ENCODE data around the gene ANXA11.

Gene ANXA11

GRCh38 chr10:80153460-80153859, 51.9 kb downstream of the ANXA11 start:
- in situ Hi-C loops (cut with MboI; ENCODE audit: low sequenced_read_pairs), result loop anchor here (5.0 kb wide), 1 partner anchor 64 kb away; no protein-coding TSS in a partner anchor

GRCh38 chr10:80152820-80153219, 52.5 kb downstream of the ANXA11 start:
- in situ Hi-C loops (cut with MboI; ENCODE audit: low sequenced_read_pairs), result loop anchor here (5.0 kb wide), 1 partner anchor 64 kb away; no protein-coding TSS in a partner anchor

DNA sequence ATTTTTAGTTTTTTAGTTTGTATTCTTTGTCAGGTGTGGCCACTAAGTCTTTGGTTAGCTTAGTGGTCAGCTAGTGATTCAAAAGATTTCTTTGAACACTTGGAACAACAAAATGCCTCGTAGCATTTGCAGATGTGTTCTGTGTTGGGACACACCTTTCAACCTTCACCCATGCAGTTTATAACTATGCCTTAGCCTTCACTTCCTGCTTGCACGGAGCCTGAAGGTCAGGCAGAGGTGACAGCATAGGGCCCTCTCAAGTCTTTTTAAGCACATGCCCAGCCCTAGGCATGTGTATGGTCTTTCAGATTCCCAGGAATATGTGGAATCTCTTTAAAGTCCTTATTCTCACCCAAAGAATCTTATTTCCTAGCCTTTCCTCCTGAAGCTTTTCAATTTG, 55.2 kb downstream of the ANXA11 start:
- in situ Hi-C loops (cut with MboI; ENCODE audit: low sequenced_read_pairs), result loop anchor here (5.0 kb wide), 1 partner anchor 67 kb away; no protein-coding TSS in a partner anchor

DNA sequence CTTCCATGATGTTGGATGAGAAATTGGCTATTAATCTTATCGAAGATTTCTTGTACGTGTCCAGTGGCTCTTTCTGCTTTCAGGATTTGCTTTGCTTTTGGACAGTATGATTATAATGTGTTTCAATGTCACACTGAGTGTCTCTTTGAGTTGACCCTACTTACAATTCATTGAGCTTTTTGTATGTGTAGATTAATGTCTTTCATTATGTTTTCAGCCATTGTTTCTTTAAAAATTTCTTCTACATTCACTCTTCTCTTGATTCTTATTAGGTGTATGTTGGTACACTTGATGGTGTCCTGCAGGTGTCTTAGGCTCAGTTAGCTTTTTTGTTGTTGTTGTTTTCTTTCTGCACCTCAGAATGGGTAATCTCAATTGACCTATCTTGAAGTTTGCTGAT, 56.2 kb downstream of the ANXA11 start:
- in situ Hi-C loops (cut with MboI; ENCODE audit: low sequenced_read_pairs), result loop anchor here (25.0 kb wide), 1 partner anchor 637 kb away; the partner anchor contains the start of gene EIF5AL1

- in situ Hi-C loops (cut with MboI; ENCODE audit: low sequenced_read_pairs), result loop anchor here (25.0 kb wide), 1 partner anchor 636 kb away; the partner anchor contains the start of gene EIF5AL1
These were observed 57.1 kb downstream of the ANXA11 start for GRCh38 chr10:80148166-80148805.

GRCh38 chr10:80146918-80147317, 58.4 kb downstream of the ANXA11 start:
- in situ Hi-C loops (cut with MboI; ENCODE audit: low sequenced_read_pairs), result loop anchor here (25.0 kb wide), 1 partner anchor 635 kb away; the partner anchor contains the start of gene EIF5AL1

- in situ Hi-C loops (cut with MboI; ENCODE audit: low sequenced_read_pairs), result loop anchor here (25.0 kb wide), 1 partner anchor 633 kb away; the partner anchor contains the start of gene EIF5AL1
These were observed 59.7 kb downstream of the ANXA11 start for GRCh38 chr10:80145406-80146308.

DNA sequence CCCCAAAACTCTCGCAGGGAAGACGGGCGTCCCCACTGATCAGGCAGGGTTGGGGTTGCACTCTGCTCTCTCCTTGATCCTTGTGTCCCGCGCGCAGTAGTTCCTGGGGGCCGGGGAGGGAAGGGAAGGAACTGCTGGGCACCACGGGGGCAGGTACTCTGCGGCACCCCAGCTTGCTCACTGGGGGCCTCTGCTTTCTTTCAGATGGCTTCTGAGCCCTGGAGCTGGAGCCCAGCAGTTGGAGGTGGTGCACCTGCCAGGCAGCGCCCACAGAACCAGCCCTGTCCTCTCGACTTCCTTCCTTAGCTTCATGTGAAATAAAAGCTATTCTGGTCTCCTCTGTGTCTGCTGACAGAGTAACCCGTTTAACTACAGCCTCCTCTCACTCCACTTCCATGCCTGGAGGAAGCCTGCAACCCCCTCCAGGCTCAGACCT, 60.6 kb downstream of the ANXA11 start:
- in situ Hi-C loops (cut with MboI; ENCODE audit: low sequenced_read_pairs), result loop anchor here (25.0 kb wide), 1 partner anchor 632 kb away; the partner anchor contains the start of gene EIF5AL1

DNA sequence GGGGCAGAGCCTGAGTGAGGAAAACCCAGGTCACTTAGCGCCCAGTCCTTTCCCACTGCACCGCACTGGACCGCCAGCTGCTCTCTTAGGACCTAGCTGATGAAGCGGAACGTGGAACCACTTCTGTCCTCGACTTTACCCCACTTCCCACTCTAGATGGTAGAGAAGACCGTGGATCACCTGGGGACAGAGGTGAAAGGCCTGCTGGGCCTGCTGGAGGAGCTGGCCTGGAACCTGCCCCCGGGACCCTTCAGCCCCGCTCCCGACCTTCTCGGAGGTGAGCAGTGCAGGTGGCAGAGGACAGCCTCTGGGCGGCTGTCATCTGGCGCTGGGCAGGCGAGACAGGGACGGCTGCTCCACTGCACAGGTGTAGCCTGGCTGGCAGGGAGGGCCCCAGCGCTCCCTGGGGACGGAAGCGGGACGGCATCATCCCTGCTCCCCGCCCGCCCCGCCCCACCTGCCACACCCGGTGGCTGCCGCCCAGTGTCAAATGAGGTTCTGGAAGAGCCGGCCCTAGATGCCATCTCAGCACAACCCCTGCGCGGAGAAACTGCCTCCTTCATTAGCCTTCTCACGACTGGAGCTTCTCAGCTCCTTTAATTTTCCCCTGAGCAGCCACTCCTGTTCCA, 61.2 kb downstream of the ANXA11 start:
- in situ Hi-C loops (cut with MboI; ENCODE audit: low sequenced_read_pairs), result loop anchor here (25.0 kb wide), 1 partner anchor 632 kb away; the partner anchor contains the start of gene EIF5AL1

GRCh38 chr10:80141696-80142460, 63.5 kb downstream of the ANXA11 start:
- in situ Hi-C loops (cut with MboI; ENCODE audit: low sequenced_read_pairs), result loop anchor here (25.0 kb wide), 1 partner anchor 630 kb away; the partner anchor contains the start of gene EIF5AL1

DNA sequence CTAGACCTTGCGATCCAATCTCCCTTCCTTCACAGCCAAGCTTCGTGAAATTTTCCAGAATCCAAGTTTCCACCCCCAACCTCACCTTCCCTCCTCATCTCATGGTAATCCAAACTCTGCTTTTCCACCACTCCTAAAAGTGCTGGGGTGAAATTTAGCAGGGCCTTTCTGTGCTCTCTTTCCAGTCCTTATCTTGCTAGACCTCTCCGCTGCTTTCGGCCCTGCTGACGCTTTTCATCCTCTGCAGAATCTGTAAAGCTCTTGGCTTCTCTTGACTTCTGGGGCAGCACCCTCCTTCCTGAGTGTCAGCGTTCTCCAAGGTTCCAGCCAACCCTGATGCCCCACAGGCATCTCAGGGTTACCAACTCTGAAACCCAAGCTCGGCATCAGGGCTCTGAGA, 65.1 kb downstream of the ANXA11 start:
- in situ Hi-C loops (cut with MboI; ENCODE audit: low sequenced_read_pairs), result loop anchor here (25.0 kb wide), 1 partner anchor 628 kb away; the partner anchor contains the start of gene EIF5AL1

DNA sequence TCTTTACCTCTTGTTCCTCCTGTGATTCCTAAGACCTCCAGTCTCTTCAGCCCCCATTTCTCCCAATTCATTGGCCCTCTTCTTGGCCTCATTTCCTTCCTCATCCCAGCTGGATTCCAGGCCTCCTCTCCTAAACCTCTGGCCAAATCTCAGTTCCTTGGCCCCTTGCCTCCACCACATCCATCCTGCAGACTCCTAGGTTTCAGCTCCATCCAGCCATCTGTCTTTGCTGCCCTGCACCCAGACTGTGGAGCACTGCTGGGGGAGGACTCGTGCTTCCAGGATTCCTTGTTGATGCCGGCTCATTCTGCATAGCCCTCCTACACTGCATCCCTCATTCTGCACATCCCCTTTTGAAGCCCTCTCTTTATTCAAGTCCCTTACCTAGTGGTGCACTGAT, 66.1 kb downstream of the ANXA11 start:
- in situ Hi-C loops (cut with MboI; ENCODE audit: low sequenced_read_pairs), result loop anchor here (25.0 kb wide), 1 partner anchor 627 kb away; the partner anchor contains the start of gene EIF5AL1

DNA sequence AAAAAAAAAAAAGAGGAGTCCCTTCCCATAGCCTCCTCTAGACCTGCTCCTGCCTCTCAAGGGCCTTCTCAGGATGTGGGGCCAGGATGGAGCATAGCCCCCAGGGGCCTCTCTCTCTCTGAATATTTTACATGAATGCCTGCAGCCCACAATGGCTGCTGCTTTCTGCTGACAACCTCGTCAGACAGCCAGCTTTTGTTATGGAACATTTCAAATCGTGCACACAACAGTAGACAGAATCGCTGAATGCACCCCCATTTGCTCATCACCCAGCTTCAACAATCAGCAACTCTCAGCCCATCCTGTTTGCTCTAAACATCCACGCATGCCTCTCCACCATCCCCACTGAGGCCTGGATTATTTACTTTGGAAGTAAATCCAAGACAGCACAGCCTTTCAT, 67.4 kb downstream of the ANXA11 start:
- in situ Hi-C loops (cut with MboI; ENCODE audit: low sequenced_read_pairs), result loop anchor here (25.0 kb wide), 1 partner anchor 626 kb away; the partner anchor contains the start of gene EIF5AL1

GRCh38 chr10:80137031-80137862, 68.1 kb downstream of the ANXA11 start:
- in situ Hi-C loops (cut with MboI; ENCODE audit: low sequenced_read_pairs), result loop anchor here (25.0 kb wide), 1 partner anchor 625 kb away; the partner anchor contains the start of gene EIF5AL1

DNA sequence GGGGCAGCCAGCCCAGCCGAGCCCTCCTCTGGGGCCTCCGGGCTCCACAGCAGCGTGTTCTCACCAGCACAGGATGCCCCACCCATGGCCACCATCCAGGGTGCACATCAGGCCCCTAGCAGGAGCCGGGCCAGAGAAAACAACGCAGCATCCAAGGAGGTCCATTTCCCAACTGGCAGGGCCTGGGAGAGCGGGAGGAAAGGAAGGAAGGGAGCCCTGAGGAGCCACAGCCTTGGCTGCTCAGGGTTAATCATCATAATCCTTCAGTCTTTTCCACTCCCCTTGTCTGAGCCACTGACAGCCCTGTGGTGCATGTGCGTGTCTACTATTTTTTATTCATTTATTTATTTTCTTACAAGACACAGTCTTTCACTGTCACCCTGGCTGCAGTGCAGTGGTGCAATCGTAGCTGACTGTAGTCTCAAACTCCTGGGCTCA, 69.2 kb downstream of the ANXA11 start:
- in situ Hi-C loops (cut with MboI; ENCODE audit: low sequenced_read_pairs), result loop anchor here (25.0 kb wide), 1 partner anchor 624 kb away; the partner anchor contains the start of gene EIF5AL1

DNA sequence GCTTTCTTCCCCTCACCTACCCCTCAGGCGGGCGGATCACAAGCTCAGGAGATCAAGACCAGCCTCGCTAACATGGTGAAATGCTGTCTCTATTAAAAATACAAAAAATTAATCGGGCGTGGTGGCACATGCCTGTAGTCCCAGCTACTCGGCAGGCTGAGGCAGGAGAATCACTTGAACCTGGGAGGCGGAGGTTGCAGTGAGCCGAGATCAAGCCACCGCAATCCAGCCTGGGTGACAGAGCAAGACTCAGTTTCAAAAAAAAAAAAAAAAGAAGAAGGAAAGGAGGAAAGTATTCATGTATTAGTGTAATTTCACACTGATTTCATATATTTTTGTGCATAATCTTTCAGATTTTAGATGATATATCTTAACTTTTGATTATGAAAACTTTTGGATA, 71.7 kb downstream of the ANXA11 start:
- in situ Hi-C loops (cut with MboI; ENCODE audit: low sequenced_read_pairs), result loop anchor here (25.0 kb wide), 1 partner anchor 621 kb away; the partner anchor contains the start of gene EIF5AL1

DNA sequence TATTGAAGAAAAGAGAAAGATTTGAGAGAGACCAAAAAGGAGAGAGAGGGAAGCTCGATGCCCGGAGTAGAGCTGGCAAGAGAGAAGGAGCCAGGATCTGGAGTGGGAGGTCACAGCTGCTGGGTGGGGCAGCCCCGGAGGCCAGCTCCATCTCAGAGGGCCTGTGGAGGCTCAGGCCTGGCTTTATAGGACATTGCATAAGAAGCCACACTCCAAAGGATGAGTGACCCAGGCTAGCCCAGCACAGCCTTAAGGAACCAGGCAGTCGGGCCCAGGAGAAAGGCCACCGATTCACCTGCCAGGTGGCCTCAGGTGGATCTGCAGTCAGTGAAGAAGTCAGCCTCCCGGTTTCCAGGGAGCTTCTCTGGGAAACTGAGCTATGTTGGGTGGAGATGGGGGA, 72.1 kb downstream of the ANXA11 start:
- in situ Hi-C loops (cut with MboI; ENCODE audit: low sequenced_read_pairs), result loop anchor here (25.0 kb wide), 1 partner anchor 621 kb away; the partner anchor contains the start of gene EIF5AL1
